GM23248 (cell line): ENCODE measurements around the gene CSTPP1. TPM values are rescaled to one million over a fixed set of nuclear protein-coding genes. Genes with fewer than 3 reads are reported as not detected.

ENCODE experiments used
- DNase-seq: peaks from one replicate; pipeline ENCODE4 v3.0.0-alpha.2; 2015
- H2AFZ ChIP-seq: fragments of 200-600 bp; sonication (generic); 2 replicates; pipeline ENCODE4 v1.6.1; 2016; ENCODE audit warnings: antibody characterized with exemption
- H3F3A ChIP-seq: fragments of 200-600 bp; sonication (generic); 2 replicates; pipeline ENCODE4 v1.6.1; 2016; ENCODE audit warnings: mild to moderate bottlenecking, antibody characterized with exemption, mixed run types; ENCODE audit not compliant: insufficient read depth
- H3K27ac ChIP-seq: fragments of 200-600 bp; sonication (generic); 2 replicates; pipeline ENCODE4 v1.5.1; 2016; ENCODE audit warnings: mild to moderate bottlenecking
- H3K27me3 ChIP-seq: fragments of 200-600 bp; sonication (generic); replicated peaks from 2 replicates; pipeline ENCODE4 v1.6.1; 2016; ENCODE audit warnings: mild to moderate bottlenecking; ENCODE audit not compliant: insufficient read depth
- H3K36me3 ChIP-seq: fragments of 200-600 bp; sonication (generic); 2 replicates; pipeline ENCODE4 v1.6.1; 2016; ENCODE audit warnings: low read depth, mild to moderate bottlenecking
- H3K4me1 ChIP-seq: fragments of 200-600 bp; sonication (generic); 2 replicates; pipeline ENCODE4 v1.6.1; 2016; ENCODE audit warnings: mild to moderate bottlenecking; ENCODE audit not compliant: insufficient read depth
- H3K4me2 ChIP-seq: fragments of 200-600 bp; sonication (generic); one replicate; pipeline ENCODE4 v1.6.1; 2016; ENCODE audit warnings: mild to moderate bottlenecking; ENCODE audit not compliant: unreplicated experiment
- H3K4me3 ChIP-seq: fragments of 200-600 bp; sonication (generic); 2 replicates; pipeline ENCODE4 v1.5.1; 2016; ENCODE audit warnings: mild to moderate bottlenecking
- H3K79me2 ChIP-seq: fragments of 200-600 bp; sonication (generic); 2 replicates; pipeline ENCODE4 v1.6.1; 2016; ENCODE audit warnings: mild to moderate bottlenecking; ENCODE audit not compliant: insufficient read depth
- H3K9ac ChIP-seq: fragments of 200-600 bp; sonication (generic); 2 replicates; pipeline ENCODE4 v1.6.1; 2016; ENCODE audit warnings: mild to moderate bottlenecking
- H3K9me2 ChIP-seq: fragments of 200-600 bp; sonication (generic); 2 replicates; pipeline ENCODE4 v1.6.1; 2016; ENCODE audit warnings: mixed run types, mild to moderate bottlenecking, moderate library complexity; ENCODE audit not compliant: insufficient read depth
- H3K9me3 ChIP-seq: fragments of 200-600 bp; sonication (generic); one replicate; pipeline ENCODE4 v1.6.1; 2017; ENCODE audit warnings: low read depth
- H4K20me1 ChIP-seq: fragments of 200-600 bp; sonication (generic); 2 replicates; pipeline ENCODE4 v1.6.0; 2016; ENCODE audit not compliant: insufficient read depth
- EZH2 ChIP-seq: fragments of 200-600 bp; sonication (generic); IDR thresholded peaks from 2 replicates; pipeline ENCODE4 v1.6.1; 2018; ENCODE audit warnings: antibody characterized with exemption, mild to moderate bottlenecking; ENCODE audit not compliant: insufficient read depth, poor library complexity, severe bottlenecking
- EZH2phosphoT487 ChIP-seq: fragments of 200-600 bp; sonication (generic); IDR thresholded peaks from 2 replicates; pipeline ENCODE4 v1.6.1; 2018; ENCODE audit warnings: antibody characterized with exemption, moderate library complexity, mild to moderate bottlenecking, low read depth; ENCODE audit not compliant: insufficient read depth
- WGBS, 2 experiments: methylation state at CpG; one replicate each; pipeline ENCODE4 v1.1.6; 2015 to 2017; ENCODE audit warnings: low lambda C conversion rate in 2 of 2, low coverage in 1 of 2; ENCODE audit errors: missing lambda C conversion rate in 2 of 2; 5-methylcytosine and 5-hydroxymethylcytosine counted together
- in situ Hi-C: fragments of 300-500 bp; cut with MboI; formaldehyde crosslinking; loops from 2 replicates; pipeline ENCODE4 v1.15.0; 2020
- polyA plus RNA-seq: library from polyadenylated mRNA; unstranded; fragments of >200 nt; fragmentation: Nextera tagmentation; extraction: Ambion mirVana; gene quantifications from 2 replicates; pipeline ENCODE4 v1.2.1, GENCODE V29; 2016
- total RNA-seq: library from RNA; depleted of rRNA; stranded (reverse); fragments of >200 nt; shearing (Covaris generic); gene quantifications from 2 replicates; pipeline ENCODE4 v1.2.3, GENCODE V29; 2014

Gene CSTPP1
- total and polyA plus RNA-seq, 2 experiments from 2014 or later: 21.7 to 39.9 TPM

- H3K36me3 ChIP-seq: no peaks in the 10 kb centered on the region
- H2AFZ ChIP-seq: no peak overlapping the region
- TF ChIP-seq EZH2 (no peak), EZH2phosphoT487 (no peak)
- in situ Hi-C loops: no loop called here
- no peak overlapping the region for H3K4me3 ChIP-seq
- peaks cover 6% of the 10 kb centered on the region; the same call in 1 of the 2 replicates for H3K4me1 ChIP-seq
- H3K9me3 ChIP-seq: no peaks in the 10 kb centered on the region
- no peaks in the 10 kb centered on the region for H4K20me1 ChIP-seq
- H3K9me2 ChIP-seq: no peaks in the 10 kb centered on the region
- H3K9ac ChIP-seq: no peak overlapping the region
- no peaks in the 10 kb centered on the region for H3F3A ChIP-seq
- no peaks in the 10 kb centered on the region for H3K27me3 ChIP-seq
- no peak overlapping the region for H3K4me2 ChIP-seq
- no peak for DNase-seq
- no peaks in the 10 kb centered on the region for H3K79me2 ChIP-seq
- 79 to 86% methylated on average over 3 of the region's 3 CpGs for WGBS, 2 experiments
- H3K27ac ChIP-seq: no peak overlapping the region
These were observed 199.8 kb downstream of the CSTPP1 start for GRCh38 chr11:47136327-47136726.

DNA sequence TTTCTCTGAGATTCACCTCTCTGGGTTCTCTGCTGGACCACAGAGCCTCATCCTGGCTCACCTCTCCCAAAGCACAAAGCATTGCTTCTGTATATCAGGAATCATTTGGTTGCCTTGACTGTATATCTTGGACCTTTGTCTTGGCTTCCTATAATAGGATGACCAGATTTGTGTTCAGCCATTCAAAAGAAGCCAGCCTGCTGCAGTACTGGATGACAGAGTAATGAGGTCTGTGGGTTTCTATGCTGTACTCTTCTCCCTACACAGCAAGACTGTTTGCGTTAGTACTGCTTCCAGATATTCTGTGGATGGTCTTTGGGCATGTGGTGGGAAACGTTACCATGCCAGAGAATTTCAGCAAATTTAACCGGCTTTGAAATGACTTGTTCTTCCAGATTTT lies 200.4 kb downstream of the CSTPP1 start:
- H3K4me2 ChIP-seq: no peak overlapping the region
- no peaks in the 10 kb centered on the region for H3K36me3 ChIP-seq
- no peak overlapping the region for H3K27ac ChIP-seq
- H2AFZ ChIP-seq: no peak overlapping the region
- H3K27me3 ChIP-seq: no peaks in the 10 kb centered on the region
- TF ChIP-seq EZH2phosphoT487: no peak
- no peak for TF ChIP-seq EZH2
- H3K4me3 ChIP-seq: no peak overlapping the region
- peaks cover 6% of the 10 kb centered on the region; the same call in 1 of the 2 replicates for H3K4me1 ChIP-seq
- no peaks in the 10 kb centered on the region for H3F3A ChIP-seq
- no peaks in the 10 kb centered on the region for H3K9me3 ChIP-seq
- in situ Hi-C loops: no loop called here
- WGBS, 2 experiments: 76 to 83% methylated on average over 3 of the region's 3 CpGs
- H3K9ac ChIP-seq: no peak overlapping the region
- H4K20me1 ChIP-seq: no peaks in the 10 kb centered on the region
- no peaks in the 10 kb centered on the region for H3K9me2 ChIP-seq
- no peaks in the 10 kb centered on the region for H3K79me2 ChIP-seq
- DNase-seq: no peak

GRCh38 chr11:47137476-47137875 lies 200.9 kb downstream of the CSTPP1 start:
- no peak overlapping the region for H3K9ac ChIP-seq
- in situ Hi-C loops: no loop called here
- no peaks in the 10 kb centered on the region for H3F3A ChIP-seq
- no peak overlapping the region for H3K4me2 ChIP-seq
- TF ChIP-seq EZH2phosphoT487 (no peak), EZH2 (no peak)
- no peaks in the 10 kb centered on the region for H3K27me3 ChIP-seq
- H3K9me2 ChIP-seq: no peaks in the 10 kb centered on the region
- DNase-seq: no peak
- no peak overlapping the region for H3K4me3 ChIP-seq
- no peaks in the 10 kb centered on the region for H3K79me2 ChIP-seq
- 95 to 96% methylated on average over 2 of the region's 2 CpGs for WGBS, 2 experiments
- no peaks in the 10 kb centered on the region for H3K9me3 ChIP-seq
- H3K27ac ChIP-seq: no peak overlapping the region
- H4K20me1 ChIP-seq: no peaks in the 10 kb centered on the region
- peaks cover 6% of the 10 kb centered on the region; the same call in 1 of the 2 replicates for H3K4me1 ChIP-seq
- no peaks in the 10 kb centered on the region for H3K36me3 ChIP-seq
- no peak overlapping the region for H2AFZ ChIP-seq

- in situ Hi-C loops: no loop called here
- WGBS, 2 experiments: 52 to 59% methylated on average over 4 of the region's 4 CpGs
- H3K4me3 ChIP-seq: no peak overlapping the region
- no peaks in the 10 kb centered on the region for H3K9me2 ChIP-seq
- no peak overlapping the region for H3K9ac ChIP-seq
- peaks cover 19% of the 10 kb centered on the region for H3K4me1 ChIP-seq
- no peaks in the 10 kb centered on the region for H3K79me2 ChIP-seq
- no peak overlapping the region for H3K4me2 ChIP-seq
- H3K27me3 ChIP-seq: no peaks in the 10 kb centered on the region
- no peaks in the 10 kb centered on the region for H3K9me3 ChIP-seq
- H3F3A ChIP-seq: peaks cover 10% of the 10 kb centered on the region
- no peak overlapping the region for H3K27ac ChIP-seq
- DNase-seq: no peak
- H4K20me1 ChIP-seq: no peaks in the 10 kb centered on the region
- no peak for TF ChIP-seq EZH2phosphoT487
- TF ChIP-seq EZH2: no peak
- no peaks in the 10 kb centered on the region for H3K36me3 ChIP-seq
- no peak overlapping the region for H2AFZ ChIP-seq
These were observed 203.3 kb downstream of the CSTPP1 start for GRCh38 chr11:47139878-47140277.

GRCh38 chr11:47143322-47143721 lies 206.8 kb downstream of the CSTPP1 start:
- in situ Hi-C loops: no loop called here
- Histone ChIP-seq H3K27ac (peak overlapping the region; percentile 20; the same call in 1 of the 2 replicates), H3K79me2 (no peaks in the 10 kb centered on the region), H3F3A (peaks cover 10% of the 10 kb centered on the region), H3K4me1 (peaks cover 13% of the 10 kb centered on the region), H3K27me3 (no peaks in the 10 kb centered on the region), H2AFZ (no peak overlapping the region), H3K9ac (no peak overlapping the region), H3K9me3 (no peaks in the 10 kb centered on the region), H4K20me1 (no peaks in the 10 kb centered on the region), H3K4me3 (no peak overlapping the region), H3K4me2 (no peak overlapping the region), H3K9me2 (no peaks in the 10 kb centered on the region), H3K36me3 (no peaks in the 10 kb centered on the region)
- DNase-seq: peak; percentile 91
- WGBS, 2 experiments: 0 to 5% methylated on average over 3 of the region's 3 CpGs
- TF ChIP-seq EZH2phosphoT487 (no peak), EZH2 (no peak)
